Choroid plexus epithelial cell (primary cell): ENCODE results near the gene ARAP1.

Experiments used
- DNase-seq: peaks from one replicate; pipeline ENCODE4 v3.0.0-alpha.2; 2010; ENCODE audit warnings: low read depth
- H3K4me3 ChIP-seq: 2 replicates; pipeline ENCODE4 v1.5.1; 2011; ENCODE audit warnings: low read depth, mild to moderate bottlenecking, control low read depth, low read length, moderate library complexity
- TF ChIP-seq, protein P1 (sequence below): conservative IDR thresholded peaks from 2 replicates; pipeline ENCODE4 v1.5.1; 2011; ENCODE audit warnings: low read depth, mild to moderate bottlenecking, control low read depth, inconsistent platforms, low read length, moderate library complexity

The ARAP1 gene

DNA sequence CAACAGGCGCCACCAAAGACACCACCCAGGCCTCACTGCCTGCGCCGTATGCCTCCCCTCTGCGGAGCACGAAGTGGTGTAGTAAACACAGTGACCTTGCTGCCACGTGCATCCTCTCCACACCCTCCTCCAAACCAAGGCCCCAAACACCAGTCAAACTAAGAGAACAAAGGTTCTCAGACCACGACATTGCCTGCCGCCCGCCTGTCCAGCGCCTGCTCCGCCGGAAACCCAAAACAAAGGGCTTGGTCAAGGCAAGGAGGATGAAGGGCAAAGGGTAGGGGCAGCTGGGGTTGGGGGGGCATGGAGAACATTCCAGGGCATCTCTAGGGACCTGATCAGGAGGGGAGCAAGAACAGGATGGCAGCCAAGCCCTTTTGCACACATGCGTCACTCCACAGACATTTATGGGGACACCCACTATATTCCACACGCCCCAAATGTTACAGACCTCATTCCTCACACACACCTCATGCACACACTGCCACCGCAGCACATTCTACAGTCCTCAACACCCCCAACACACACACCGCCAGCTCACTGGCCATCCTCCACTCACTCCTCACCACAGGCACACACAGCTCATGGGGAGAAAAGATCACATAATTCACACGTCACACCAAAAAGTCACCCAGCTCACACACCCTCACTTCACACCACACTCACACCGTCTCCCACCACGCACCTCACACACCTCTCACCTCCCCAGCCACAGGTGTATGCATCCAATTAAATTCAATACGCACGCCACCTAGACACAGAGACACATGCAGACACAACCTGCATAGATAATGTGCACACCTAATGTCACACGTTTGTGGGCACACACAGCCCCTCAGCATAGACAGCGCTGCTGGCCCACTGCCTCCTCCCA is 112.5 kb downstream of the ARAP1 start:
- TF ChIP-seq, protein P1, sequence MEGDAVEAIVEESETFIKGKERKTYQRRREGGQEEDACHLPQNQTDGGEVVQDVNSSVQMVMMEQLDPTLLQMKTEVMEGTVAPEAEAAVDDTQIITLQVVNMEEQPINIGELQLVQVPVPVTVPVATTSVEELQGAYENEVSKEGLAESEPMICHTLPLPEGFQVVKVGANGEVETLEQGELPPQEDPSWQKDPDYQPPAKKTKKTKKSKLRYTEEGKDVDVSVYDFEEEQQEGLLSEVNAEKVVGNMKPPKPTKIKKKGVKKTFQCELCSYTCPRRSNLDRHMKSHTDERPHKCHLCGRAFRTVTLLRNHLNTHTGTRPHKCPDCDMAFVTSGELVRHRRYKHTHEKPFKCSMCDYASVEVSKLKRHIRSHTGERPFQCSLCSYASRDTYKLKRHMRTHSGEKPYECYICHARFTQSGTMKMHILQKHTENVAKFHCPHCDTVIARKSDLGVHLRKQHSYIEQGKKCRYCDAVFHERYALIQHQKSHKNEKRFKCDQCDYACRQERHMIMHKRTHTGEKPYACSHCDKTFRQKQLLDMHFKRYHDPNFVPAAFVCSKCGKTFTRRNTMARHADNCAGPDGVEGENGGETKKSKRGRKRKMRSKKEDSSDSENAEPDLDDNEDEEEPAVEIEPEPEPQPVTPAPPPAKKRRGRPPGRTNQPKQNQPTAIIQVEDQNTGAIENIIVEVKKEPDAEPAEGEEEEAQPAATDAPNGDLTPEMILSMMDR = no peak
- no peak overlapping the region for H3K4me3 ChIP-seq
- DNase-seq = no peak

- no peak overlapping the region for H3K4me3 ChIP-seq
- DNase-seq = no peak
- TF ChIP-seq, protein P1 = no peak
Observed at GRCh38 chr11:72637926-72638325, 114.3 kb downstream of the ARAP1 start.

GRCh38 chr11:72637198-72637597 is 115.0 kb downstream of the ARAP1 start:
- no peak overlapping the region for H3K4me3 ChIP-seq
- no peak for DNase-seq
- TF ChIP-seq, protein P1 = no peak

DNA sequence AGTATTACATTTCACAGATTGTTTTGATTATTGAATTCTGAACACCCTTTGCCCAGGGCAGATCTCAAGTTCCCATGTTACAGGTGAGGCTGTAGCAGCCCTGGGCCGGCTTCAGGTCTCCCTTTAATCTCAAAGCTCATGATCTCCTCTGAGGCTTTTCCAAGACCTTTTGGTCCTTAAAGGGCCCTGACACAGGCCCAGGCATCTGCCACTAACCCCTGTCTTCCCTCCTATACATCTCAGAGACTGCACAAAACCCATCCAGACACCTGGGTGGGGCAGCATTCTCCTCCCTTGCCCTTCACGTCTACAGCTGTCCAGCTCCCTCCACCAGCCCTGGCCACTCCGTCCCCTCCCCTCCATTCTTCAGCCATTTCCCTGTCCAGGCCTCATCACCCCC is 115.8 kb downstream of the ARAP1 start:
- no peak overlapping the region for H3K4me3 ChIP-seq
- DNase-seq = no peak
- TF ChIP-seq, protein P1 = no peak

- peak; percentile 32 for DNase-seq
- TF ChIP-seq, protein P1 = no peak
Observed at GRCh38 chr11:72635933-72636332, 116.3 kb downstream of the ARAP1 start.

DNA sequence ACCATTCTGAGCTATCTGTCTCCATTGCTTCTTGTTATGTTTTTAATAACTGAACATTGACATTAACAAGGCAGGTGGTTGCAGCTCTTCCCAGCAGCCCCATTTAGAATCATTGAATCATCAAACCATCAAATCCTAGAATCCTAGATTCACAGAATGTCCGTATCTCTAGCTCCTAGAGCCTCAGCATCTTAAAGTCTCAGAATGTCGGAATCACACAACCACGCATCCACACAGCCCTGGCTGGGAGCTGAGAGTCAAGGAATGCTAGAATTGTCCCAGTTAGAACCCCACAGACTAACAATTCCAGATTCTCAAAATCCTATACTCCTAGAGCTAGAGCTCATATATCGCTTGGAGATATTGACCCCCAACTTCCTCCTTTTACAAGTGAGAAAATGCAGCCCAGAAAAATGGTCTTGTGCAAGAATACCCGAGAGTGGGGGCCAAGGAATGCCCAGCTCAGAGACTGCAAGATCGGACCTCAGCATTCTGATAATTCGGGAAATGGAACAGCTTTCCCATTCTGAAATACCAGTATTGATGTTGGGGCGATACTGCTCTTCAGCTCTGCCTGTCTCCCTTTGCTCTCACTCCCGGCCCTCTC is 116.8 kb downstream of the ARAP1 start:
- no peak for DNase-seq
- TF ChIP-seq, protein P1 = no peak
- H3K4me3 ChIP-seq = no peak overlapping the region

More at GRCh38 chr11:72635933-72636332, 116.3 kb downstream of the ARAP1 start:
- no peak overlapping the region for H3K4me3 ChIP-seq
